Activated naive CD8-positive, alpha-beta T cell treated with anti-CD3 and anti-CD28 coated beads, Interleukin-2, amount 50 U/mL, for 16 hours (primary cell): ENCODE measurements around the gene ADGRG7.
"Not testable (repeated sequence)": the region's sequence is repeated elsewhere in the genome, so short reads cannot be mapped to it uniquely, and the experiment has no call there.

Experiments used
- DNase-seq: peaks from one replicate; pipeline ENCODE4 v3.0.0-alpha.2; 2020; ENCODE audit warnings: low read depth, low spot score

The ADGRG7 gene

DNA sequence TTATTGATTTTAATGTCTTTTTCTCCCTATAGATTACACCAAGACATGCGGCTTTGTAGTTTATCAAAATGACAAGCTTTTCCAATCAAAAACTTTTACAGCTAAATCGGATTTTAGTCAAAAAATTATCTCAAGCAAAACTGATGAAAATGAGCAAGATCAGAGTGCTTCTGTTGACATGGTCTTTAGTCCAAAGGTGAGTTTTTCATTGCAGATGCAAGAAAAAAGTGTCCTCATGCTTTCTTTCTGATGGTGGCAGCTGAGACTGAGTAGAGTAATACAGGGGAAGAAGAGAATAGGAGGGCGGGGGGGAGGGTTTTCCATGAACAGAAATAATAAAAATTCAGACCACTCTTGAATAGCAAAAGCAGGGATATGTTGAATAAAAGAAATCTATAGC, 36.5 kb downstream of the ADGRG7 start:
- DNase-seq, result no peak

- DNase-seq, result no peak
Measured at GRCh38 chr3:100647171-100647570, 37.8 kb downstream of the ADGRG7 start.

DNA sequence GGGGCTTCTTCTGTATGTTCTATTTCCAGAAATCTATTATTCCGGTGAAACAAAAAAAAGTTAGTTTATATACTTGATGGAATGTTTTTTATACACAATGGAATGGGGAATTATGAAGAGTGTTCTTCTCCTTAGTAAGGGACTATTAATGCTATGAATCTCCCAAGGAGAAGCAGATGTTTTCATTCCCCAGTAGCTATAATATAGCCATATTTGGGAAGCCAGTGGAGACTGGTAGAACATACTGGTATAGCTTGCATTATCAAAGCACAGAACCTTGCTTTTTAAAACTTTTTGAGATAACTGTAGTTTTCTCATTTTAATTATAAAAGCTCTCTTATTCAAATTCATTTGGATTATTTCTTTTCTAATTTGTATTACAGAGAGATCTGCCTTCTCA, 38.3 kb downstream of the ADGRG7 start:
- no peak for DNase-seq

DNA sequence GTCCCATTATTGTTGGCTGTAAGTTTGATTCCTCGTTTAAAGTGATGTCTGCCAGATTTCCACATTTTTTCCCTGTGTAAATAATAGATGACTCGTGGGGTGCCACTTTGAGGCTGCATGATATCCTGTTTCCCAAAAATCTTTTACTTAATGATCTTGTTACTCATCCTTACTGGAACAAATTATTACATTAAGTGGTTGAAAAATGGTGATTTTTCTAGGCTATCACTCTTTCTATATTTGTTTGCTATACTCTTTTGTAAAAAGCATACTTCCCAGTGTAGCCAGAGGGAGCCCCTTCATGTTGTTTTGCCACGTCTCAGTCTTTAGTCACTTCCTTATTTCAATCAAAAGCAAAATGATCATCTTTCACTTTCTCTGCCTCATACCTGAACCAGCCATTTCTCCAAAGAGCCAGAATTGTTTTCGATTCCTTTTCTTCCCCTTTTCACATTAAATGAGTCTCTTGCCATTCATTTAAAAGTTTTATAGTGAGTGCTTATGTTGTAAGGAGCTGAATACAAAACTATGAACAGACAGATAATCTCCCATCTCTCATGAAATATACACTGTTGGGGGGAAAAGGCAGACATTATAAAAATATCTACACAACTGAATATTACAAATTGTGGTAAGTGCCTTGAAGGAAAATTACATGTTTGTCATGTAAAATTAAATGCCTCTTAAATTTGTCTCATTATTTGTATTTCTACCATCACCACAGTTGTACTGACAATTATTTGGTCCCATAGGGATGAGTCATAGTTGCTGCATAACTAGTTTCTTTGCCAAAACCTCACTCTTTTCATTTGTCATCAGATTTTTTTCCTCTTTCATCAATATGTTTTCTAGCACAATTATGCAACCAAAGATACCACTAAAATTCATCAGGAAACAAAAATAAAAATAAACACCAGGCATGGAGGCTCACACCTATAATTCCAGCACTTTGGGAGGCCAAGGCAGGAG, 41.5 kb downstream of the ADGRG7 start:
- no peak for DNase-seq

- no peak for DNase-seq
Measured at GRCh38 chr3:100653604-100654294, 44.3 kb downstream of the ADGRG7 start.

DNA sequence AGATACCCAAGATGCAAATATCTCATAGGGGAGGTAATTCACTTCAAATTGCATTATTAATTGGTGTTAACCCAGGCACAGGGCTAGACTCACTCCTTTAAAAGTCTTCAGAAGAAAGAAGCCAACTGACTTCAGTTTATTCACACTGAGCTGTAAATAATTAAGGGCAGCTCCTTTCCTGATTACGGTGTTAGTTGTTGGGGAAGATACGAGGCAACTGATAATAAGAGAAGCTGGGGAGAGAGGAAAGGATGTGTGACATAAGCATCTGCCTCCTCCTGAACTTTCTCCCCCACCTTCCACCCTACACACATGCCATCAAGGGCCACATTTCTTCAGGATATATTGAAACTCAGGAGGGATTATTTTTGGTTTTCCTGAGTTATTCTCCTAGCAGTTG, 47.5 kb downstream of the ADGRG7 start:
- DNase-seq, result no peak

DNA sequence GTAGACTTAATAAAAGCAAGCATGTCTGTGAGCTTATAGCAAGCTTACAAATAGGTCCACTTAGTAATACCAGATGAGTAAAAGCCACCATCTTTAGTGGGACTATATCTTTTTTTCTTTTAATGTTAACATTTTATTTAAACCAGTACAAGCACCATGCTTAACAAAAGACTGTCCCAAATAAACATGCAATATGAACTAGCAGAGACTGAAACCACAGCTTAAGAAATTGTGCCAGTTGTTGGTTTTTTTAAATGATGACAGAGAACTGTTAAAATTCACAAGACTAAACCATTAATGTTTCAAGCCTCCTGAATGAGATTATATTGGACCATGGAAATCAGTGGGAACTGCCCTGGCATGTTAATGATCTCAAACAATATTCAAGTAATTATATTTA, 51.9 kb downstream of the ADGRG7 start:
- not testable (repeated sequence) for DNase-seq

- DNase-seq, result no peak
Measured at GRCh38 chr3:100662113-100662823, 52.9 kb downstream of the ADGRG7 start.

DNA sequence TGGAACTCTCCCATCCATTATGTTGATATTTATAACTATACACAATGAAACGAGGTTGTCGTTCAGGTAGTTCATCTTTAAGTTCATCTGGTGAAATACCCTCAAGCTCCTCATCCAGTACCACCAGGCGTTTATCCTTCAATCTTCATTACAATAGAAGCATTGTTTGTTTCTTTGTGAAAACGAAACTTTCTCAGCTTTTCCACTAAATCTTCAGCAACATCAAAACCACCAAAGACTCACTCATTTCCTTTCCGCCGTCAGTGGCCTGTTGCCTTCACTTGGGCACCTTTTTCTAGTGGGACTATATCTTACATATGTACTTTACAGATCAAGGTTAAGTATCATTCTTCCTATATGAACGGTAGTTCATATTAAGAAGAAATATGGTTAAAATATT, 55.8 kb downstream of the ADGRG7 start:
- DNase-seq, result no peak

- not testable (repeated sequence) for DNase-seq
Measured at GRCh38 chr3:100666699-100667098, 57.3 kb downstream of the ADGRG7 start.

DNA sequence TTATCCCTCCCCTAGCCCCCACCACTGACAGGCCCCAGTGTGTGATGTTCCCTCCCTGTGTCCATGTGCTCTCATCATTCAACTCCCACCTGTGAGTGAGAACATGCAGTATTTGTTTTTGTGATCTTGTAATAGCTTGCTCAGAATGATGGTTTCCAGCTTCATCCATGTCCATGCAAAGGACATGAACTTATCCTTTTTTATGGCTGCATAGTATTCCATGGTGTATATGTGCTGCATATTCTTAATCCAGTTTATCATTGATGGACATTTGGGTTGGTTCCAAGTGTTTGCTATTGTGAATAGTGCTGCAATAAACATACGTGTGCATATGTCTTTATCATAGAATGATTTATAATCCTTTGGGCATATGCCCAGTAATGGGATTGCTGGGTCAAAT, 57.9 kb downstream of the ADGRG7 start:
- DNase-seq, result not testable (repeated sequence)

- not testable (repeated sequence) for DNase-seq
Measured at GRCh38 chr3:100670995-100671394, 61.6 kb downstream of the ADGRG7 start.

DNA sequence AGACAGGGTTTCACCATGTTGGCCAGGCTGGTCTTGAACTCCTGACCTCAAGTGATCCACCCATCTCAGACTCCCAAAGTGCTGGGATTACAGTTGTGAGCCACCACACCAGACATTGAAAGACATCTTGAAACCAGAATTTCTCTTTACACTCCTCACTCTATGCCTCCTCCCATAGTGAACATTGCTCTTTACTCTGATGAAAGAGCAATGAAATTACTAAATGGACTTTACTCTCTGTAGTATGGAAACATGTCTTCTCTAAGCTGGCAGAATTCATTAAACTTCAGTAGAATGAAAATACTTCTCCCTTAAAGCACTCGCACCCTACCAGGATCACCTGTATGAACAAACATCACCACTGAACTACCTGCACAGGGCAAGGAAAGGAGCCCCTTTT, 72.1 kb downstream of the ADGRG7 start:
- no peak for DNase-seq

- DNase-seq, result no peak
Measured at GRCh38 chr3:100682056-100682853, 72.9 kb downstream of the ADGRG7 start.

GRCh38 chr3:100682854-100683760, 73.7 kb downstream of the ADGRG7 start:
- no peak for DNase-seq

DNA sequence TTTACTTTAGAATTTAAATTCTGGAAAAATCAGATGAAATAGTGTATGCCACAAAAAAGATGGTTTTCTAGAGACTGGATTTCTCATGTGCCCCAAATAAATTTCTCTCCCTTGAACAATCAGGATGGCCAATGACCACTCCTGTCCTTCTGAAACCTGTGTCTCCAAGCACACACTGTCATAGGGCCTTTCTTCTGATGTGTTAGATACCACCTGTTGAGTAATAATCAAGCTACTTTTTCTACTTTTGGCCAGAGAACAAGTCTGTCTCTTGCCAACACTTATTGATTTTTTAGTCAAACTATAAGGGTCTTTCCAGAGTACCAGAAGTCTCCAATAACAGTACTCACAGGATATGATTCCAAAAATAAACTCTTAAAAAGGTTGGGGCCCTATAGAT, 83.8 kb downstream of the ADGRG7 start:
- no peak for DNase-seq

- no peak for DNase-seq
Measured at GRCh38 chr3:100695696-100696095, 86.3 kb downstream of the ADGRG7 start.

- no peak for DNase-seq
Measured at GRCh38 chr3:100696161-100696560, 86.8 kb downstream of the ADGRG7 start.

DNA sequence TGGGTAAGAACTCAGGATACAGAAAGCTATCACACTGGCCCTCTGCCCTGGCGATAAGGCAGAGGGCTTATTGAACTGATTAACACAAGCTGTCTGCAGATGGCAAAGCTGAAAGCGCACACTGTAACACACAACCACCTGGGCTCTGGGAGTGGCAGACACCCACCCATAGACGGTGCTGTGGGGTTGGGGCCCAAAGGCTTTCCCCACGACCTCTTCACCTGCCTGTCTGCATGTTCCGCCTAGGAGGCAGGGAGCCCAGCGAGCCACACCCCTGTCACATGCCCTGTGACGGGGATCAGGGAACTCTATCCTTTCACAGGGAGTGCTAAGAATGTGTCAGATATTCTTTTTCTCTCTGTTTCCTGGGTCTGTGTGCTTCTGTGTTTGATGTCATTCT, 87.8 kb downstream of the ADGRG7 start:
- no peak for DNase-seq

- no peak for DNase-seq
Measured at GRCh38 chr3:100697723-100698285, 88.4 kb downstream of the ADGRG7 start.
